Transverse colon (tissue), 4 donors: ENCODE measurements around the gene CGNL1. TPM values are rescaled to one million over a fixed set of nuclear protein-coding genes. Genes with fewer than 3 reads are reported as not detected.

Experiments used
- DNase-seq: peaks from one replicate; pipeline ENCODE4 v3.0.0-alpha.2; 2019
- H3K27ac ChIP-seq, 4 donors: fragments of 200-600 bp; sonication (generic); 2 replicates each; pipeline ENCODE4 v1.5.1; 2016 to 2018; ENCODE audit warnings: inconsistent platforms in 4 of 4
- H3K27me3 ChIP-seq: fragments of 200-600 bp; sonication (generic); 2 replicates; pipeline ENCODE4 v1.5.1; 2017; ENCODE audit warnings: inconsistent platforms
- H3K36me3 ChIP-seq, 4 donors: fragments of 200-600 bp; sonication (generic); 2 replicates each; pipeline ENCODE4 v1.5.1; 2017 to 2019; ENCODE audit warnings: inconsistent platforms in 4 of 4
- H3K4me1 ChIP-seq, 4 donors: fragments of 200-600 bp; sonication (generic); 2 replicates each; pipeline ENCODE4 v1.5.1; 2017 to 2020; ENCODE audit warnings: inconsistent platforms in 4 of 4
- H3K4me3 ChIP-seq, 4 donors: fragments of 200-600 bp; sonication (generic); 1 replicate in 1 of 4; 2 replicates in 3 of 4; pipeline versions ENCODE4 v1.5.1 to v1.6.1; 2017 to 2019; ENCODE audit warnings: inconsistent platforms in 4 of 4
- H3K9me3 ChIP-seq, 2 donors: fragments of 200-600 bp; sonication (generic); 2 replicates each; pipeline ENCODE4 v1.5.1; 2017 to 2019; ENCODE audit warnings: inconsistent platforms in 2 of 2
- EP300 ChIP-seq: sonication (generic); formaldehyde crosslinking; IDR thresholded peaks from one replicate; pipeline ENCODE4 v1.6.1; 2017; ENCODE audit warnings: antibody characterized with exemption, low read depth
- POLR2A ChIP-seq: fragments of 450-650 bp; IDR thresholded peaks from one replicate; pipeline ENCODE4 v1.6.1; 2016; ENCODE audit warnings: antibody characterized with exemption, mild to moderate bottlenecking, moderate library complexity
- POLR2AphosphoS5 ChIP-seq, 3 donors: sonication (generic); formaldehyde crosslinking; IDR thresholded peaks; one replicate each; pipeline ENCODE4 v1.6.1; 2016; ENCODE audit warnings: antibody characterized with exemption in 3 of 3
- WGBS, 2 donors: methylation state at CpG; one replicate each; pipeline ENCODE4 v1.1.5; 2018; ENCODE audit warnings: low coverage in 1 of 2; 5-methylcytosine and 5-hydroxymethylcytosine counted together
- in situ Hi-C, 4 donors: fragments of 200-750 bp; cut with MboI; loops; one replicate each; pipeline versions ENCODE4 v1.15.0 to v1.15.1; 2017; ENCODE audit warnings: low sequenced_read_pairs in 3 of 4, low pct_ligation_motif_present in 1 of 4, low pct_unique_long_range_greater_than_20kb in 1 of 4
- intact Hi-C: fragments of 100-400 bp; cut with DNase I; formaldehyde crosslinking; loops from one replicate; pipeline ENCODE4 v1.15.1; 2023; ENCODE audit warnings: low total_unique reads
- total RNA-seq, 4 donors: library from RNA; depleted of rRNA; stranded (reverse); fragments of >200 nt; gene quantifications; one replicate each; pipeline ENCODE4 v1.1.0, GENCODE V29; 2016
- TF ChIP-seq, protein P1 (sequence below), 5 experiments: fragments of 200-600 bp in 3 of 5; fragments of 450-650 bp in 2 of 5; sonication (generic) in 3 of 5; IDR thresholded peaks; 1 replicate in 2 of 5; 2 replicates in 3 of 5; pipeline ENCODE4 v1.5.1; 2016 to 2017; ENCODE audit warnings: antibody characterized with exemption in 5 of 5, inconsistent platforms in 3 of 5, mild to moderate bottlenecking in 2 of 5, moderate library complexity in 1 of 5

Gene CGNL1
- total RNA-seq, 4 donors from 2014 or later: 1.1 to 2.2 (median 1.8) TPM

DNA sequence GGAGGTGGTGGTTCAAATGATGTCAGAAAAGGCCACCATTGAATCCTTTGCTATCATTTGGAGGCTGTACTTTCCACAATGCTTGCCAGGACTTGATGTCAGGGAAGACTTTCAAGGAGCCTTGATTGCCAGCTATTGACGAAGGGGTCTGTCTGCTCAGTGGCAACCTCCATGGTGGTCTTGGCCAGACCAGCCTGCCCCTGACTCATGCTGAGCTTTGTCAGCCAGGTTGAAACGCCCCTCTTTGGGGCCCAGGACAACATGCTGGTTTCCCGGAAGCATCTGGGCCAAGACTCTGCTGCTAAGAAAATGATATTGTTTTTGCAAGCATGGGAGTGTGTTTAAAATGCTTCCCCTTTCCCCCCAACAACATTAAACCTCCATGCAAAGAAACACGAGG is 26.7 kb downstream of the CGNL1 start:
- H3K4me3 ChIP-seq: no peak overlapping the region
- no peak for DNase-seq
- in situ Hi-C loops: no loop called here
- no peaks in the 10 kb centered on the region for H3K9me3 ChIP-seq
- H3K27me3 ChIP-seq: no peaks in the 10 kb centered on the region
- intact Hi-C loops: no loop called here
- 59 to 79% methylated on average over 2 to 4 of the region's 4 CpGs for WGBS, 2 donors
- H3K27ac ChIP-seq: no peak overlapping the region
- no peak for TF ChIP-seq POLR2A
- no peak for TF ChIP-seq EP300
- TF ChIP-seq POLR2AphosphoS5 (IDR thresholded peaks at IDR 0.05): no peak
- TF ChIP-seq, protein P1, sequence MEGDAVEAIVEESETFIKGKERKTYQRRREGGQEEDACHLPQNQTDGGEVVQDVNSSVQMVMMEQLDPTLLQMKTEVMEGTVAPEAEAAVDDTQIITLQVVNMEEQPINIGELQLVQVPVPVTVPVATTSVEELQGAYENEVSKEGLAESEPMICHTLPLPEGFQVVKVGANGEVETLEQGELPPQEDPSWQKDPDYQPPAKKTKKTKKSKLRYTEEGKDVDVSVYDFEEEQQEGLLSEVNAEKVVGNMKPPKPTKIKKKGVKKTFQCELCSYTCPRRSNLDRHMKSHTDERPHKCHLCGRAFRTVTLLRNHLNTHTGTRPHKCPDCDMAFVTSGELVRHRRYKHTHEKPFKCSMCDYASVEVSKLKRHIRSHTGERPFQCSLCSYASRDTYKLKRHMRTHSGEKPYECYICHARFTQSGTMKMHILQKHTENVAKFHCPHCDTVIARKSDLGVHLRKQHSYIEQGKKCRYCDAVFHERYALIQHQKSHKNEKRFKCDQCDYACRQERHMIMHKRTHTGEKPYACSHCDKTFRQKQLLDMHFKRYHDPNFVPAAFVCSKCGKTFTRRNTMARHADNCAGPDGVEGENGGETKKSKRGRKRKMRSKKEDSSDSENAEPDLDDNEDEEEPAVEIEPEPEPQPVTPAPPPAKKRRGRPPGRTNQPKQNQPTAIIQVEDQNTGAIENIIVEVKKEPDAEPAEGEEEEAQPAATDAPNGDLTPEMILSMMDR (IDR thresholded peaks at IDR 0.05): no peak
- no peaks in the 10 kb centered on the region for H3K36me3 ChIP-seq
- H3K4me1 ChIP-seq: no peaks in the 10 kb centered on the region

DNA sequence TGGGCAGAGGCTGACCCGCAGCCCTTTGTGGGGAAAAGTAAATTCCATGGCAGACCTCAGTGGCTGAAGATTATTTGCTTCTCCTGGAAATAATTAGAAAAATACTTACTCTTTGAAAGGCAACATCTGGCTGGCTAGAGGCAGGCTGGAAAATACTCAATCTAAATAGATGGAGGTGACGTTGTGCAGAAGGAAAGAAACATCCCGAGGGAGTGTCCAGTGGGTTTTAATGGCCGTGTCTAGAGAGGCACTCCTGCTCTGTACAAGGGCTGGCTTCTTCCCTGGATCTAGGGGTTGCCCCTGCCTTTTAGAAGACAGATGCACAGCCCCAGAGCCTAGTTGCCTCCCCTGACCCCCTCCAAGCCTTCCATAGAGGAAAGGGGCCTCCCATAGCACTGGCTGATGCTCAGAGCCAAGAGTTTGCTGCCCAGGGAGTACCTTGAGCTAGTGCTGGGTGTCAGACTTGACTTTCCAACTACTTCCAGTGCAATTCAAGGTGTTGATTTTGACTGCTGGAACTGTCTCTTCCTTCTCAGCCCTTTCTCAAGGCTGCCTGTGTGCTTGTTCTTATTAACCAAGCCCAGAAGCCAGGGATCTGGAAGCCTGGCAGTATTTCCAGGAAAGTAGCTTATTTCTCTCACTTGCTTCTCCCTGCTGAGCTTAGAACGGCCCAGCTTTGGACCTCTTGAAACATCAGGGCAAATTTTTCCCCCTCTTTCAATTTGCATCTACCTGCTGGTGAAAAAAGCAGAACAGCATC is 27.4 kb downstream of the CGNL1 start:
- no peaks in the 10 kb centered on the region for H3K27me3 ChIP-seq
- in situ Hi-C loops: no loop called here
- TF ChIP-seq POLR2A: no peak
- TF ChIP-seq, protein P1 (IDR thresholded peaks at IDR 0.05): no peak
- no peak for TF ChIP-seq EP300
- no peak for TF ChIP-seq POLR2AphosphoS5 (IDR thresholded peaks at IDR 0.05)

DNA sequence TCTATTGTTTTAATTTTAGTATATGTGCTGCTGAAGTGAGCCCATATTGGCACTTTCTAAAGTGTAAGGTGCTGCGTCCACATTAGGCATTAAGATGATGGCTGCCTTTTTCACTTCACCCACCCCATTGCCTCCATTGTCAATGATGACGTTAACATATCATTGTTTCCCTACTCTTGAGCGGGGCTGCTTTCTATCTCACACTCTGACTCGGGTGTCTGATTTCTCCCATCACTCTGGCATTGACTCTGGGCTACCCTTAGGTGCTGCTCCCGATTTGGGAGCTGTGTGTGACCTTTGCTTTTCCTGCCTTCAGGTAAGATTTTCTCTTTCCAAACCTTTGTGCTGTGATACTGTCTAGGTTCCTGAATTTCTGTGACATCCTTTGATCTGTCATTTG is 28.8 kb downstream of the CGNL1 start:
- no peaks in the 10 kb centered on the region for H3K27me3 ChIP-seq
- WGBS, 2 donors: 68 to 80% methylated on average over 5 of the region's 5 CpGs
- no peak overlapping the region for H3K27ac ChIP-seq
- no peaks in the 10 kb centered on the region for H3K4me1 ChIP-seq
- in situ Hi-C loops: no loop called here
- no peaks in the 10 kb centered on the region for H3K36me3 ChIP-seq
- intact Hi-C loops: no loop called here
- H3K4me3 ChIP-seq: no peak overlapping the region
- no peak for DNase-seq
- no peaks in the 10 kb centered on the region for H3K9me3 ChIP-seq
- TF ChIP-seq EP300 (no peak), POLR2AphosphoS5 (IDR thresholded peaks at IDR 0.05) (no peak), POLR2A (no peak)
- TF ChIP-seq, protein P1 (IDR thresholded peaks at IDR 0.05): no peak

More for the DNA sequence above, 27.4 kb downstream of the CGNL1 start:
- 68 to 90% methylated on average over 1 to 5 of the region's 5 CpGs for WGBS, 2 donors
- H3K4me3 ChIP-seq: no peak overlapping the region
- intact Hi-C loops: no loop called here
- H3K36me3 ChIP-seq: no peaks in the 10 kb centered on the region
- no peak for DNase-seq
- no peaks in the 10 kb centered on the region for H3K4me1 ChIP-seq
- no peak overlapping the region for H3K27ac ChIP-seq
- H3K9me3 ChIP-seq: no peaks in the 10 kb centered on the region

DNA sequence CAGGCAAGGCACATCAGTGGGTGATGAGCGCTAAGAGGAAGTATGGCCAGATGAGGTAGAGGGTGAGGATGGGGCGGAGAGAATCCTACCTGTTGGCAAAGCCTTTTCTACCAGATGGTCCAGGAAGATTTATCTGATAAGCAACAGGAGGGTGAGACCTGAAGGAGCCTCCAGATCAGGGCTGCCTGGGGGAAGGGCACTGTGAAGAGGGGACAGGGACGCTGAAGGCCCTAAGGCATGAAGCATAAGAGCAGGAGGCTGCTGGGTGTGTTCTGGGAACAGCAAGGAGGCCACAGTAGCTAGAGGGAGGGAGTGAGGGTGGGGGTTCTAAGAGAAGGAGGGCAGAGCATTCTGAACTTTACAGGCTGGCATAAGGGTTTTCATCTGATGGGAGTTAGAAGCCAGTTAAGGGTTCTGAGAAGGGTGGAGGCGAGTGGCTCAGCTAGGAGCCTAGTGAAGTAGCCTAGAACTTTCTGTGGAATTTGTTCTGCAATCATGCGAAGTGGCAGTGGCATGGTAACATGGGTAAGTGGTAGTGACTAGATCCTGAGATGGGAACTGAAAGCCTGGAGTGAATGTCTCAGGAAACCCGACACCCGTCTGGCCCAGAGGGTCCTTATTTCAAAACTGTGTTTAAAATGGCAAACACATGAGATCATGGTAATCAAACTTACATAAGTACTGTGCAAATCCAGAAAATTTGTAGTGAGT is 29.9 kb downstream of the CGNL1 start:
- DNase-seq: no peak
- Histone ChIP-seq H3K27ac (no peak overlapping the region), H3K4me1 (no peaks in the 10 kb centered on the region), H3K36me3 (no peaks in the 10 kb centered on the region), H3K27me3 (no peaks in the 10 kb centered on the region), H3K4me3 (no peak overlapping the region), H3K9me3 (no peaks in the 10 kb centered on the region)
- WGBS, 2 donors: 70 to 95% methylated on average over 3 to 7 of the region's 7 CpGs
- intact Hi-C loops: no loop called here
- TF ChIP-seq POLR2A: no peak
- no peak for TF ChIP-seq POLR2AphosphoS5 (IDR thresholded peaks at IDR 0.05)
- TF ChIP-seq, protein P1 (IDR thresholded peaks at IDR 0.05): no peak
- no peak for TF ChIP-seq EP300
- in situ Hi-C loops: no loop called here
